Memory B cell (primary cell): Measurements from ENCODE around the gene DMWD.

Experiments used
- ATAC-seq: fragments of 150-1000 bp; cut with Tn5 transposase; 2 replicates; pipeline ENCODE4 v1.10.0; 2021; ENCODE audit warnings: low read depth, mild to moderate bottlenecking, moderate library complexity
- DNase-seq, 2 donors: peaks; one replicate each; pipeline ENCODE4 v3.0.0; 2022; ENCODE audit warnings: low spot score in 2 of 2
- H3K27ac Mint-ChIP-seq: one replicate; pipeline ENCODE4 v1.8.0; 2022; ENCODE audit warnings: mild to moderate bottlenecking, moderate library complexity, mixed read lengths
- H3K27me3 Mint-ChIP-seq: one replicate; pipeline ENCODE4 v1.8.0; 2022; ENCODE audit warnings: mixed read lengths
- H3K36me3 Mint-ChIP-seq: one replicate; pipeline ENCODE4 v1.8.0; 2022; ENCODE audit warnings: mild to moderate bottlenecking, mixed read lengths
- H3K4me1 Mint-ChIP-seq: one replicate; pipeline ENCODE4 v1.8.0; 2022; ENCODE audit warnings: mixed read lengths
- H3K4me3 Mint-ChIP-seq: one replicate; pipeline ENCODE4 v1.8.0; 2022; ENCODE audit warnings: mild to moderate bottlenecking, moderate library complexity, mixed read lengths
- H3K9me3 Mint-ChIP-seq: one replicate; pipeline ENCODE4 v1.8.0; 2022; ENCODE audit warnings: mixed read lengths

The DMWD gene, protein sequence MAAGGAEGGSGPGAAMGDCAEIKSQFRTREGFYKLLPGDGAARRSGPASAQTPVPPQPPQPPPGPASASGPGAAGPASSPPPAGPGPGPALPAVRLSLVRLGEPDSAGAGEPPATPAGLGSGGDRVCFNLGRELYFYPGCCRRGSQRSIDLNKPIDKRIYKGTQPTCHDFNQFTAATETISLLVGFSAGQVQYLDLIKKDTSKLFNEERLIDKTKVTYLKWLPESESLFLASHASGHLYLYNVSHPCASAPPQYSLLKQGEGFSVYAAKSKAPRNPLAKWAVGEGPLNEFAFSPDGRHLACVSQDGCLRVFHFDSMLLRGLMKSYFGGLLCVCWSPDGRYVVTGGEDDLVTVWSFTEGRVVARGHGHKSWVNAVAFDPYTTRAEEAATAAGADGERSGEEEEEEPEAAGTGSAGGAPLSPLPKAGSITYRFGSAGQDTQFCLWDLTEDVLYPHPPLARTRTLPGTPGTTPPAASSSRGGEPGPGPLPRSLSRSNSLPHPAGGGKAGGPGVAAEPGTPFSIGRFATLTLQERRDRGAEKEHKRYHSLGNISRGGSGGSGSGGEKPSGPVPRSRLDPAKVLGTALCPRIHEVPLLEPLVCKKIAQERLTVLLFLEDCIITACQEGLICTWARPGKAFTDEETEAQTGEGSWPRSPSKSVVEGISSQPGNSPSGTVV

DNA sequence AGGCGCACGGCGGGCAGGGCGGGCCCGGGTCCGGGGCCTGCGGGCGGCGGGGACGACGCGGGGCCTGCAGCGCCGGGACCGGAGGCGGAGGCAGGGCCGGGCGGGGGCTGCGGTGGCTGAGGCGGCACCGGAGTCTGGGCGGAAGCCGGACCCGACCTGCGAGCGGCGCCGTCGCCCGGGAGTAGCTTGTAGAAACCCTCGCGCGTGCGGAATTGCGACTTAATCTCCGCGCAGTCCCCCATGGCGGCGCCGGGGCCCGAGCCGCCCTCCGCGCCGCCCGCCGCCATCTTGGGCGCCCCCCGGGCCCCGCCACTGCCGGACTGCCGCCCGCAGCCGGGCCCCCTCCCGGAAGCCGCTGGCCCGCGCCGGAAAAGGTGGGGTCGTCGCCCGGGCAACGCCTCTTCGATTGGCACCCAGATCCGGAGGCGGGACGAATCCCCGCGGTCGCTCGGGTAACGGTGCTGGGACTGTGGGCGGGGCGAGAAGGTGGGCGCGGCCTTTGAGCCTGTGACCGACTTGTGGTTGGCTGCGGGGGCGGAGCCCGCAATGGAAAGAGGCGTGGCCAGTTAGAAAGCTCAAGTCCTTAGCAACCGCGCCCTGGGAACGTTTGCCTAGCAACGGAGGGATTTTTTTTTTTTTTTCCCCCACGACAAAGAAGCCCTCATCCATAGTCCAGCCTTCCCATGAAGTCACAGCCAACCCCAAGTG is at the start of gene DMWD:
Gene DMWD (minus strand): TSS at position 376 of the 708 bp plus-strand sequence. CDS start 89 bp downstream, at position 287.
- Mint-ChIP-seq H3K27me3 (peaks cover under 1% of the 10 kb centered on the region), H3K4me1 (peaks cover 28% of the 10 kb centered on the region), H3K4me3 (peak within 1 kb of the TSS; percentile 93), H3K36me3 (peaks cover 15% of the 10 kb centered on the region), H3K27ac (peak within 1 kb of the TSS; percentile 91), H3K9me3 (no peaks in the 10 kb centered on the region)
- peak; percentile 99 for DNase-seq
- peak; percentile 95 for ATAC-seq

DNA sequence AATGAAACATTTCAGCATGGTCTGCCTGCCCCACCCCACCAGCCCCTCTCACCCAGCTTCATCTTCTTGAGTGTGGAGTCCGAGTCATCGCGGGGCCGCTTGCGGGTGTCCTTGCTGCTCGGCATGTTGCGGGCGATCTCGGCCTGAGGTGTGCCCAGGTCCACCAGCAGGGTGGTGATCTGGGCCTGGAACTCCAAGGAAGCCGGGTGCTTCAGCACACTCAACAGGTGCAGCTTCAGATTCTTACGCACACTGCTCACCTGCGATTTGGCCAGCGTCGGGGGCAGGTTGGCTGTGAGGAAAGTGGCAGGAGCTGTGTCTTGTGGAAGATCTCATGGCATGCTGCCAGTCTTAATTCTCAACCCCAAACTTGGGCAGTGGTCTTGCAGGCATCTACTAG is 49.6 kb upstream of the DMWD start:
- Mint-ChIP-seq H3K27me3 (no peaks in the 10 kb centered on the region), H3K36me3 (peaks cover 40% of the 10 kb centered on the region), H3K27ac (no peak overlapping the region), H3K4me3 (no peak overlapping the region), H3K4me1 (no peaks in the 10 kb centered on the region), H3K9me3 (no peaks in the 10 kb centered on the region)
- DNase-seq (no peak), ATAC-seq (no peak)

DNA sequence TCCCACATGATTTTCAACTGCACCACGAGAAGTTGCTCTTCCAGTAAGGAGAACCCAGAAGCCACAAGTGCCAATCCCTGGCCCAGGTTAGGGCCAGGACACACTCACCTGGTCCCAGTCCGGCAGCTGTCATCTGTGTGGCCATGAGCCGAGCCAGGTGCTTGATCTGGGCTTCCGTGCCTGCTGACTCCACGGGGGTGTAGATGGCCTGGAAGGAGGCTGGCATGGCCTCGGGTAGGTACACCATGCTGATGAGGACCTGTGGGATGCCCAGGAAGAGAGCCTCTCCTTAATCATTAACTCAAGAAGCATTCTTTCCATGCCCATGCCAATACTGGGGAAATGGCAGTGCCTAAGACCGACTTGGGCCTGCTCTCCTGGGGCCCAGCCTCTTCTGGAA is 42.3 kb upstream of the DMWD start:
- no peak for DNase-seq
- Mint-ChIP-seq H3K4me1 (no peaks in the 10 kb centered on the region), H3K9me3 (no peaks in the 10 kb centered on the region), H3K4me3 (no peak overlapping the region), H3K27me3 (no peaks in the 10 kb centered on the region), H3K27ac (no peak overlapping the region), H3K36me3 (peaks cover 35% of the 10 kb centered on the region)
- ATAC-seq, result no peak

DNA sequence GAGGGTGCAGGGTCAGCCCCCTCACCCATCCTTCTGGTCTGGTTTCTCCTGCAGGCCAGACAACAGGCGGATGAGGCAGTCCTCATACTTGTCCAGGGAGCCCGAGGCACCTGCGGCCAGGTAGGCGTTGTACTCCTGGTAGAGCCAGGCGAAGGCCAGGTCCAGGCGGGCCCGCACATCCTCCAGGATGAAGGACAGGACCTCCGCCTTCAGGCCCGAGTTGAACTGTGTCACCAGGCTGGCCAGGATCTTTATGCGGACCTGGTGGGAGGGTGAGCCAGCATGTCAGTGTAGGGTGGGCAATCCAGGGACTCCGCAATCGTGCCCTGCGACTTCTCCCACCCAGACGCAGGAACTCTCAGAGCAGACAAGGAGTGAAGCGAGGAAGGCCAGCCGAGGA is 36.3 kb upstream of the DMWD start:
- no peak overlapping the region for H3K27ac Mint-ChIP-seq
- no peak overlapping the region for H3K4me3 Mint-ChIP-seq
- DNase-seq (no peak), ATAC-seq (no peak)
- no peaks in the 10 kb centered on the region for H3K9me3 Mint-ChIP-seq
- peaks cover 3% of the 10 kb centered on the region for H3K4me1 Mint-ChIP-seq
- H3K36me3 Mint-ChIP-seq, result peaks cover 43% of the 10 kb centered on the region
- H3K27me3 Mint-ChIP-seq, result no peaks in the 10 kb centered on the region

DNA sequence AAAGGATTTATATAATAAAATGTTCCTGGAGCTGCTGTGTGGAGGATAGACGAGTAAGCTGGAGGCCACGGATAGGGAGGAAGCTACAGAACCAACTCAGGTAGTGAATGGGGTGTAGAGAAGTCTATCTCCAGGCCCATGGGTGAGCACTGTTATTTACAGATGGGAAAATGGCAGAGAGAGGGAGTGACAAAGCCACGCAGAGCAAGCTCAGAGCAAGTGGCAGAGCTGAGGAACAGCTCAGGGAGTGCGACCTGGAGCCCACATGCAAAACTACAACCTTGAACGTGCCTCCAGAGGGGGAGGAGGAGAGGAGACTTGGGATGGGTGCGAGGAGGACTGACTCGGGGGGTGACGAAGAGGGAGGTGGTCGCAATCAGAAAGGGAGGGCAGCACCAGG is 35.9 kb upstream of the DMWD start:
- ATAC-seq, result no peak
- no peaks in the 10 kb centered on the region for H3K9me3 Mint-ChIP-seq
- no peak overlapping the region for H3K27ac Mint-ChIP-seq
- DNase-seq, result no peak
- H3K36me3 Mint-ChIP-seq, result peaks cover 43% of the 10 kb centered on the region
- no peak overlapping the region for H3K4me3 Mint-ChIP-seq
- no peaks in the 10 kb centered on the region for H3K27me3 Mint-ChIP-seq
- H3K4me1 Mint-ChIP-seq, result peaks cover 3% of the 10 kb centered on the region

DNA sequence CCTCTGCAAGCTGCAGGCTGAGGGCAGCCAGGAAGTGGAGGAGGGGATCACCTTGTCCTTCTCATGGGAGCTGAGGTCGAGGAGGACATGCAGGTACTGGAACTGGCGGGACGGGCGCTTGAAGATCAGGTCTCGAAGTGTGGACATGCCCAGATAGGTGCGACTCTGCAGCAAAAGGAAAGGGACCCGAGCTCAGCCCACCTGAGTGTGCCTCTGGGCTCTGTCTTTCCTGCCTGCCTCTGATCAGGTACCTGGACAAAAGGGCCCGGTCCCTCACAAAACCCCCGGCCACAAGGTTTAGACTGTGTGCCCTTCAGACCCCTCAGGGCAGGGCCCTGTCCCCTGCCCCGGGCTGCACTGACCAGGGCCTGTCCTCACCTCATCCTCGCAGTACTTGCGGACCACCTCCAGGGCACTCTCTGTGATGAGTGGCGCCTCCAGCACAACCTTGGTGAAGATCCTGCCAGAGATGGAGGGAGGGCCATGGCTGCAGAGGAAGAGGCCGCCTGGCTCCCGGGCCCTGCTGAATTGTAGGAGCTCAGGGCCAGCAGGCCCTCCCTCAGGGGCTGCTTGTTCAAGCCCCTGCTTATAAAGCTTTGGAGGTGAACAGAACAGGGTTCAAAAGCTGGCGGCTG is 34.9 kb upstream of the DMWD start:
- H3K27ac Mint-ChIP-seq, result no peak overlapping the region
- no peaks in the 10 kb centered on the region for H3K9me3 Mint-ChIP-seq
- no peak overlapping the region for H3K4me3 Mint-ChIP-seq
- no peak for ATAC-seq
- peaks cover 43% of the 10 kb centered on the region for H3K36me3 Mint-ChIP-seq
- H3K4me1 Mint-ChIP-seq, result peaks cover 3% of the 10 kb centered on the region
- no peaks in the 10 kb centered on the region for H3K27me3 Mint-ChIP-seq
- no peak for DNase-seq

DNA sequence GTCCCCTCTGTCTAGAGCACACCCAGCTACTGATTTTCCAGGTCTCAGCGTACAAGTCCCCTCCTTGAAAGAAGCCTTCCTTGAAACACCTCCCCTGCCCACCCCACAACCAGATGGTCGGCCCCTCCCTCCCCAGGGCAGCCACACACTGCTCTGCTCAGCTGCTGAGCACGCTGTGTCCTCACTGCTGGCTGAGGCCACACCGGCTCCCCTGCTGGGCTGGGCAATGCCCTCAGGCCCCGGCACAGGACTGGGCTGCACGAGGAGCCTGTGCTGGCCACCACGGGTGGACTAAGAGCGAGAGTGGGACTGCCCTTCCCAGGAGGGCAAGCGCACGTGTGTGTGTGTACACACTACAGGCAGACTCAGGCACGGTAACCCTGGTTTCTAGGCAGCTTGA is 34.3 kb upstream of the DMWD start:
- H3K9me3 Mint-ChIP-seq, result no peaks in the 10 kb centered on the region
- H3K27ac Mint-ChIP-seq, result no peak overlapping the region
- ATAC-seq (no peak), DNase-seq (no peak)
- peaks cover 3% of the 10 kb centered on the region for H3K4me1 Mint-ChIP-seq
- H3K4me3 Mint-ChIP-seq, result no peak overlapping the region
- H3K36me3 Mint-ChIP-seq, result peaks cover 40% of the 10 kb centered on the region
- H3K27me3 Mint-ChIP-seq, result no peaks in the 10 kb centered on the region

DNA sequence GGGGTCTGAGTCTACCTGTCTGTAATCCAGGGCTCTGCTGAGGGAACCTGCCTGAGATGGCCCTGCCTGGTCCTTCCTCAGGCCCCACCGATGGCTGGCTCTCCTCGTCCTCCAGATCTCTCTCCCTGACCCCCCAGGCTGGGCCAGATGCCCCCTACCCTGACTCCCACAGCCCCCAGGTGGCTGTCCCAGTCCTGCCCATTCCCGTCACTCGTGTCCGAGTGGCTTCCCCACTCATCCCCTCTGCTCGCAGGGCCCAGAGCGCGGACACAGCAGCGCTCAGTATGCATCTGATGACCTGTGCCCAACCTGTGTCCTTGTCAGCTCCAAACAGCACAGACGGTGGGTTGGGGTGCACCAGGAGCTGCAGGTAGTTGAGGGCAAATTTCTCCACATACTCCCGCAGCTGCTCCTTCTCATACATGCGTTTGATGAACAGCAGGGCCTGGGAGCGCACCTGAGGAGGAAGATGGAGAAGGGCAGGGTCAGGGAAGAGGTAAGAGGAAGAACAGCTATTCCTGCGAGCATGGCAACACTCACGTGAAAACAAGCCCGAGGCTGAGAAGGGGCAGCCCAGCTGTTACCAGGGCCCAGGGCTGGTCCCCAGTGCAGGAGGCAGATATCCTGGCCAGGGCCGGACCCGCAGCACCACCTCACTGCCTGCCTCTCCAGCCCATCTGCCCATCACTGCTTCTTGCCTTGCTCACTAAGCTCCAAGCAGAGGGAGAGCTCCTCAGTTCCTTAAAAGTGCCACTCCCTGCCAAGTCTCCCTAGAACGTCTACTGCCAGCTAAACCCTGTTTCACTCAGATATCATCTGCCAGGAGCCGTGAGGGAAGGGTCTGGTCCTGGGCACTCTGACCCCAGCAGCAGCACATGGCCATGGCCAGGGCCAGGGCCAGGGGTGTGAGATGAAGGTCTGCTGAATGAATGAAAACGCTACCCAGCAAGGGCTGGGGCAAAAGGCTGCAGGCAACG is 33.6 kb upstream of the DMWD start:
- Mint-ChIP-seq H3K27me3 (no peaks in the 10 kb centered on the region), H3K9me3 (no peaks in the 10 kb centered on the region), H3K36me3 (peaks cover 37% of the 10 kb centered on the region), H3K27ac (no peak overlapping the region), H3K4me3 (no peak overlapping the region), H3K4me1 (peaks cover 3% of the 10 kb centered on the region)
- ATAC-seq, result no peak
- DNase-seq, result no peak

DNA sequence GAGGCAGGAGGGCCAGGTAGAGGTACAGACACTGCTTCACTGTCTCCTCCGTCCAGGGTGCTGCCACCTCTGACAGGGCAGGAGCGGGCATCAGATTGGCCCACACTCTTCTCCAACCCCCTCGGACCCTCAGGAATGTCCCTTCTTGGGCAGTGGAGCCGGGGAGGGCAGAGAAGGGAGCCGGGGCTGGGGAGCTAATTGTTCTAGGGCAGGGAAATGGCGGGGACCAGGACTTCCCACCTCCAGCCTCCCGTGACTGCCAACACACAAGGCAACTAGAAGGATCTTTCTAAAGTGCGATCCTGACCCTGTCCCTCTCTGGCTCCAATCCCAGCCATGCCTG is 32.6 kb upstream of the DMWD start:
- no peak for ATAC-seq
- Mint-ChIP-seq H3K27ac (no peak overlapping the region), H3K4me1 (peaks cover 3% of the 10 kb centered on the region), H3K27me3 (no peaks in the 10 kb centered on the region), H3K4me3 (no peak overlapping the region), H3K9me3 (no peaks in the 10 kb centered on the region), H3K36me3 (peaks cover 35% of the 10 kb centered on the region)
- DNase-seq, result no peak

DNA sequence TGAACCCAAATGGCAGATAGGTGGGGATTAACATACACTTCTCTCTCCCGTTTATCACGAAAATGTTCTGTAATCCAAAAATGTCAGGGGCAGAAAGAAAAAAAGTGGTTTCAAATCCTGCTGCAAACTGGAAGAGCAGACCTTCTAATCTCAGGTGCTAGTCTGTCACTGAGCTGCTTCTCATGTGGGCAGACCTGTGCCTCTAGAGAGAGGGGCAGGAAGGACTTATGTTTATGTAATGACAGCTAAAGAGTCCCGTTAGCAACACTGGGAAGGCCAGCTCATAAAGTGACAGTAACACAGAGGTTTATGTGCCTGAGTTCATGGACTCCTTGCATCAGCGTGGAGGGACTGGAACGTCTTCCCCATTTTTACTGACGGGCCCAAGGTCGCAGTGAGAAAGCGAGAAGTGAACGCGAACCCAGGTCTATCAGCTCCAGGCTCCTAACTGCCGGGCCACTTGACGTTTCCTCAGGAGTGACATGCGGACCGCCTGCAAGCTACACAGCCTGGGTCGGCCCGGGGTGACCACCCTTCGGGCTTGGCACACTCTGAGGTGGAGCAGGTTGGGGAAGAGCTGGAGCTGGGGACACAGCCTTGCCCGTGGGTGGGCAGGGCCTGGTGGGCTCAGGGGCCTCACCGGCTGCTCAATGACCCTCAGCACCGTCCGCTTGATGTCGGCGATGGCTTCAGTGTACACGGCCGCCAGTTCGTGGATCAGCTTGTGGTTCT is 32.1 kb upstream of the DMWD start:
- Mint-ChIP-seq H3K9me3 (no peaks in the 10 kb centered on the region), H3K36me3 (peaks cover 30% of the 10 kb centered on the region), H3K27me3 (no peaks in the 10 kb centered on the region), H3K4me1 (peaks cover 3% of the 10 kb centered on the region), H3K4me3 (no peak overlapping the region), H3K27ac (no peak overlapping the region)
- ATAC-seq, result no peak
- no peak for DNase-seq

DNA sequence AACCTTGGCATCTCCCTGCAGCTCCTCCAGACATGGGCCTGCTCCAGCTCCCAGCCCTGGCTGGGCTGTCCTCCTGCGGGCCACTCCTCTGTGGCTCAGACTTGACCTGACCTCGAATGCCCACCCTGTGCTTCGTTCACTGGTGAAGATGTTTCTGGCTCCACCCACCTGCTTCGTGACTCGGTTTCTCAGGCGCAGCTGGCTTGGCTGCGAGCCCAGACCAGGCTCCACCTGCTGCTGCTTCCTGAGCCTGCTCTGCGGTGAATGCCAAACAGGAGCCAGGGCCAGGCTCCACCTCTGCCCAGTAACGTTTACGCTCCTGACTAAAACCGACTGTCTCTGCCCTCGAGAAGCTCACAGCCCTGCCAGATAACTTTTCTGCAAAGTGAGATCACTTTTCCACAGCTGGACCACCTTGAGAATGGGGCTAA is 31.4 kb upstream of the DMWD start:
- Mint-ChIP-seq H3K27me3 (no peaks in the 10 kb centered on the region), H3K4me1 (peaks cover 3% of the 10 kb centered on the region), H3K27ac (no peak overlapping the region), H3K4me3 (no peak overlapping the region), H3K36me3 (peaks cover 29% of the 10 kb centered on the region), H3K9me3 (no peaks in the 10 kb centered on the region)
- ATAC-seq (no peak), DNase-seq (no peak)

DNA sequence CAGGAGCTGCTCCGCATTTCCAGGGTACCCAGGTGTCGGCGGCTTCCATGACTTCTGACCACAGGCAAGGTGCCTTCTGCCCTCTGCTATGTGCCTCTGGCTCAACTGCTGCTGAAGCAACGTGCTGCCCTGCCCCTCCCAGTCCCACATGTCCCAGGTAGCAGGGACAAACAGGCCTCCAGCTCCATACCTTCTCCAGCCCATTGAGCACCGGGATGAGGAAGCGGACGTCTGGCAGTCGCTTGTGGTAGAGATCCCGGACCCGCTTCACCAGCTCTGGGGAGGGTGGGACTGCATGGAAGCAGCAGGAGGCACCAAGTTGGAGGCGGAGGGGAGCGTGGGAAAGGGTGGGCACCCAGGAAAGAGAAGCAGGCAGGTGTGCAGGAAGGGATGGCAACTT is 30.5 kb upstream of the DMWD start:
- Mint-ChIP-seq H3K9me3 (no peaks in the 10 kb centered on the region), H3K27me3 (no peaks in the 10 kb centered on the region), H3K27ac (no peak overlapping the region), H3K4me1 (no peaks in the 10 kb centered on the region), H3K36me3 (peaks cover 22% of the 10 kb centered on the region), H3K4me3 (no peak overlapping the region)
- DNase-seq (no peak), ATAC-seq (no peak)

DNA sequence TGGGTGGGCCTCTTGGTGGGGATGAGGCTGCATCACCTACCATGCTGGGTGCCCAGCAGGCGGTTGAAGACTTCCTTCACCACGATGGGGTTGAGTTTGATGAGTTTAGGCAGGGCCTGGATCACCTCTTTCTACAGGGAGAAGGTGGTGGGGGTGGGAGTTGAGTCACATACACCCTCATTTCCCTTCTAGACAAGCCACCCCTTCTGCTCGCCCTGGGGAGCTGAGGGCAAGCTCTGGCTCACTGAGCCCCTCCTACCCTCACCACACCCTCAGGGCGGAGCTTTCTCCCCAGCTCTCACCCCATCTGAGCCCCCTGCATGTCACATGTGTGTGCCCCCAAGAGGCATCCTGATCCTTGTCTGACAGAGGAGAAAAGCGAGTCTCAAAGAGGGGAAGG is 30.1 kb upstream of the DMWD start:
- no peak overlapping the region for H3K4me3 Mint-ChIP-seq
- H3K36me3 Mint-ChIP-seq, result peaks cover 18% of the 10 kb centered on the region
- ATAC-seq (no peak), DNase-seq (no peak)
- H3K27me3 Mint-ChIP-seq, result no peaks in the 10 kb centered on the region
- H3K9me3 Mint-ChIP-seq, result no peaks in the 10 kb centered on the region
- no peaks in the 10 kb centered on the region for H3K4me1 Mint-ChIP-seq
- H3K27ac Mint-ChIP-seq, result no peak overlapping the region
